WI38 (cell line): ENCODE results near the gene BCL11A.

Experiments used
- H3K4me3 ChIP-seq: 2 replicates; pipeline ENCODE4 v1.5.1; 2011; ENCODE audit warnings: low read depth, mild to moderate bottlenecking, control low read depth, low read length
- CTCF ChIP-seq: IDR thresholded peaks from 2 replicates; pipeline ENCODE4 v1.5.1; 2012; ENCODE audit warnings: low read depth, mild to moderate bottlenecking, control low read depth, low read length

The BCL11A gene

GRCh38 chr2:60535685-60536312 lies 17.7 kb downstream of the BCL11A start:
- no peak overlapping the region for H3K4me3 ChIP-seq
- TF ChIP-seq CTCF, result no peak

- TF ChIP-seq CTCF, result no peak
- no peak overlapping the region for H3K4me3 ChIP-seq
Observed at GRCh38 chr2:60534892-60535684, 18.4 kb downstream of the BCL11A start.

- no peak overlapping the region for H3K4me3 ChIP-seq
- no peak for TF ChIP-seq CTCF
Observed at GRCh38 chr2:60534052-60534685, 19.3 kb downstream of the BCL11A start.

GRCh38 chr2:60533101-60534051 lies 20.1 kb downstream of the BCL11A start:
- no peak overlapping the region for H3K4me3 ChIP-seq
- TF ChIP-seq CTCF, result no peak

- TF ChIP-seq CTCF, result no peak
- H3K4me3 ChIP-seq, result no peak overlapping the region
Observed at GRCh38 chr2:60532421-60532820, 21.0 kb downstream of the BCL11A start.

- H3K4me3 ChIP-seq, result no peak overlapping the region
- no peak for TF ChIP-seq CTCF
Observed at GRCh38 chr2:60531701-60532133, 21.7 kb downstream of the BCL11A start.
